CD4-positive, alpha-beta T cell treated with Interferon alpha-2 for 1 hour (primary cell): Measurements from ENCODE around the gene SIT1.
"Not testable (repeated sequence)": the region's sequence is repeated elsewhere in the genome, so short reads cannot be mapped to it uniquely, and the experiment has no call there.

Experiments
- DNase-seq, 2 donors: peaks; one replicate each; pipeline ENCODE4 v3.0.0-alpha.2; 2020 to 2022

The SIT1 gene

DNA sequence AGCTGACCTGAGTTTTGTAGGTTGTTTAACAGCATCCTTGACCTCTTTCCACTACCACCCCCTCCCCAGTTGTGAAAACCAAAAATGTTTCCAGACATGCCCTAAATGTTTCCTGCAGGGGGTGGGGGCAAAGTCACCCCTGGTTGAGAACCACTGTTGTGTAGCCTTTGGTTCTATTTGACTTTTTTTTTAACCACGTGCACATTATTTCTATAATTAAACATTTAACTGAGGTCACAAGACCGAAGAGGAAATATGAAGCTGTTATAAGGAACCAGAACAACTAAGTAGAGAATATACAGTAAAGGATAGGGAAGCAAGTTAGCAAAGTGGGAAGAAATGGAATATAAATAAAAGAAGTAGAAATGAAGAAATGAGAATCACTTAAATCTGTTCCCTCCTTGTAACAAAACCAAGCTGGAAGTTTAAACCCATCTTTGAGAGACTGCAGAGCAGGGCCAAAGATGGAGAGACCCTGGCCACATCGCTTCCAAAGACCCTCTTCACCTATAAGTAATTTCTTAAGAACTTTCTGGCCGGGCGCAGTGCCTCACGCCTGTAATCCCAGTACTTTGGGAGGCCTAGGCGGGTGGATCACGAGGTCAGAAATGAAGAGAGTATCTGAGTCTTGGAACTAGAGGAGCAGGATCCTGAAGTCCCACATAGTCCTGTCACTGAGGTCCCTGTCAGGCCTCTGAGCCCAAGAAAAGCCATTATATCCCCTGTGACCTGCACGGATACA lies 14.4 kb downstream of the SIT1 start:
- DNase-seq: no peak

- no peak for DNase-seq
These were observed 15.0 kb downstream of the SIT1 start for GRCh38 chr9:35635730-35636129.

DNA sequence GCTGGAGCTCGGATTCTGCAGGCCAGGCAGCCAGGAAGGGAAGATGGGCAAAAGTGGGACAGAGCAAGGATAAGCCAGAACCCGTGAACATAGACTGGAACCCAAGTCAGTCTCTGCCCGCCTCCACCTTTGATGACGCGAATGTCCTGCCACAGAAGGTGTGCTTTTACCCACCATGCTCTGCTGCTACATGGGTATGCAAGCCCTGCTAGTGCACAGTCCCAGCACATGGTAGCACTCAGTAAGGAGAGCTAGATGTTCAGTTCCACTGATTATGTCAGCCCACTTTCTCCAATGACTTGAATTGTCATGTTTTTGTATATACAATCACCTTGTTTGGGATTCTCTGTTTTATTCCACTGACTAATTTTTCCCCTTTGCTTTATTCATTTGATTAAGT lies 21.1 kb downstream of the SIT1 start:
- no peak for DNase-seq

GRCh38 chr9:35628389-35628991 lies 22.2 kb downstream of the SIT1 start:
- DNase-seq: no peak

- no peak for DNase-seq
These were observed 23.2 kb downstream of the SIT1 start for GRCh38 chr9:35627575-35627974.

- peak in 1 of 2 donors; percentile 48 for DNase-seq
These were observed 31.0 kb downstream of the SIT1 start for GRCh38 chr9:35619800-35620158.

GRCh38 chr9:35618854-35619799 lies 31.6 kb downstream of the SIT1 start:
- DNase-seq: peak; percentile 61 to 66

GRCh38 chr9:35618325-35618727 lies 32.4 kb downstream of the SIT1 start, which contains the start of gene CD72:
TSS of gene CD72 (minus strand) at chr9:35618413. CDS start at chr9:35618303, 110 bp downstream.
- peak in 1 of 2 donors; percentile 39 for DNase-seq

DNA sequence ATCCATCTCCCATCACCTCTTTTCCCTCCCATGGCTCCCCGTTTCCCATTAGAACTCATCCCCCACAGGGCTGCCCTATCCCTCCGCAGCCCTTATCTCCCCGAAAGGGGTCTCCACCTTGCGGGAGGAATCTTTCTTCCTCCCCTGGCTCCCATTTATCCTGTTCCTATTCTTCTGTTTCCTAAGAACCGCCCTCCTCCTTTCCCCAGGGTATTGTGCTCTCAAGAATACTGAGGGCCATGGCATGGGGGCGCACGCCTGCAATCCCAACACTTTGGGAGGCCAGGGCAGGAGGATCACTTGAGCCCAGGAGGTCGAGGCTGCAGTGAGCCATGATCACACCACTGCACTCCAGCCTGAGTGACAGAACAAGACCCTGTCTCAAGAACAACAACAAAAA lies 33.2 kb downstream of the SIT1 start:
- DNase-seq: no peak

DNA sequence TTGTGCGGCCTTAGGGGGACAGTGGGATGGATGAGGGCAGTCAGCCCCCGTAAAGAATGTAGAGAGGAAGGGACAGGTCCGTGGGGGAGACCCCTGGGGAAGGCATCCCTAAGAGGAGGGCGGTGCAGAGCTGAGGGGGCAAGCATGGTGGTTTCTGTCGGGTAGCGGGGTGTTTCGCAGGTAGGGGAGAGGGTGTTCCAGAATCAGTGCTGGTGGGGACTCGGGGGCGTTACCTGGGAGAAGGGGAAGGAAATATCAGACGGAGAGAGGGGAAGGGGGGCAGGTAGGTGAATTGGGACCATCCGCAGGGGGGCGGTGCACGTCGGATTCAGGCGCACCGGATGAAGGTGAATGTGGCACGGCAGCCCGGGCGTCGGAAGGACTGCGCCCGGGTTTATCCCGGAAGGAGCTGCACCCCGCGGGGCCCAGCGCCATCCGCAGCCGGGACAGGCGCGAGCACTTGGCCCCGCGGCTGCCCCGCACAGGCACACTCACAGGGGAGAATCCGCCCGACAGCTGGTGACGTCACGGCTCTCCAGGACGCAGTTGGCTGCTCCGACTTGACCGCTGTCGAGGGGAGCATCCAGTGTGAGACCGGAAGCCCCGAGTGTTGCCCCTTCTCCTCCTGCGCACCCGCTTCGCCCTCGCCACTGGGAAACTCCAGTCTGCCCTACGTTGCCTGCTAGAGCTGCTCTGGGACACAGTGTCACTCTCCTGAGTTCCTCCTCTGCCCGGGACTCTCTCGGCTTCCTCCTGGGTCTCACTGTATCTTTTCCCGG lies 33.9 kb downstream of the SIT1 start:
- peak; percentile 81 to 82 for DNase-seq

GRCh38 chr9:35615981-35616680 lies 34.6 kb downstream of the SIT1 start:
- no peak for DNase-seq

DNA sequence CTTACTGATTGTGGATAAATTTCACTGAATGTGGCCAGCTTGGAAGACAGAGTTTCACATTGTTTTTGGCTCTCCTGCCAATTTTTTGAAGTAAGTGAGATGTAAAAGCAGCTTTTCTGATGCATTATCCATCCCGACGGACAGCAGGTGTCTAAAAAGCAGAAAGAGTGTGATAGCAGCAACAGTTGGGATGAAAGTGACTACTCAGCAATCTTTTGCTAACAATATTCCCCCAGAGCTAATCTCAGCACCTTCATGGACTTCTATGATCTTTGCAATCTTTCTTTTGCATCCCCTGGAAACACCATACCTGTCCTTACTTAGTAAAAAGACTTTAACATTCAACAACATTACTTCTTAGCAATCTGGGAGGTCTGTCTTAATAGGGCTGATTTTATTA lies 37.9 kb downstream of the SIT1 start:
- DNase-seq: no peak

- not testable (repeated sequence) for DNase-seq
These were observed 38.7 kb downstream of the SIT1 start for GRCh38 chr9:35612066-35612465.

DNA sequence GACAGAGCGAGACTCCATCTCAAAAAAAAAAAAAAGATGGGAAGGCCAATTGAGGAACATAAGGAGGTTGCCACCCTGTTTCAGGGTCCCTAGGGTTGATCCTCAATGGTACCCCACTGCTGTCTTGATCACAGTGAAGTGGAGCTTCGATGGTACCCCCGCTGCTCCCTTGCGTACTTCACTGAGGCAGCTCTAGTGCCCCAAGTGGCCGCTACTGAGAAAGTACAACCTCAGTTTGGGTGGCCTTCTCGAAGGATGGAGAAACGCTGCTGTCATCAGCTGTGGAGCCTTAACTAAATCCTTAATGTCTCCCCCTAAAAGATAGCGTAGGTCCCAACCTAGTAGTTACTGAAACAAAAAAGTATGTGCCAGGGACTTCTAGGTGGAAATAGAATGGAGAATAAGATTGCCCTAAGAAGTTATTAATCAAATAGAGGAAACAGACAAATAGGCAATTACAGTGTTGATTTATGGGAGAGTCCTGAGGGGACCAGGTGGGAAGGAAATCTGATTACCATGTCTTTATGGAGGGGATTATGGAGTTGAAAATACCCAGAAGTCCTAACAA lies 39.4 kb downstream of the SIT1 start:
- DNase-seq: peak; percentile 62 to 72

- DNase-seq: no peak
These were observed 40.9 kb downstream of the SIT1 start for GRCh38 chr9:35609820-35610163.

DNA sequence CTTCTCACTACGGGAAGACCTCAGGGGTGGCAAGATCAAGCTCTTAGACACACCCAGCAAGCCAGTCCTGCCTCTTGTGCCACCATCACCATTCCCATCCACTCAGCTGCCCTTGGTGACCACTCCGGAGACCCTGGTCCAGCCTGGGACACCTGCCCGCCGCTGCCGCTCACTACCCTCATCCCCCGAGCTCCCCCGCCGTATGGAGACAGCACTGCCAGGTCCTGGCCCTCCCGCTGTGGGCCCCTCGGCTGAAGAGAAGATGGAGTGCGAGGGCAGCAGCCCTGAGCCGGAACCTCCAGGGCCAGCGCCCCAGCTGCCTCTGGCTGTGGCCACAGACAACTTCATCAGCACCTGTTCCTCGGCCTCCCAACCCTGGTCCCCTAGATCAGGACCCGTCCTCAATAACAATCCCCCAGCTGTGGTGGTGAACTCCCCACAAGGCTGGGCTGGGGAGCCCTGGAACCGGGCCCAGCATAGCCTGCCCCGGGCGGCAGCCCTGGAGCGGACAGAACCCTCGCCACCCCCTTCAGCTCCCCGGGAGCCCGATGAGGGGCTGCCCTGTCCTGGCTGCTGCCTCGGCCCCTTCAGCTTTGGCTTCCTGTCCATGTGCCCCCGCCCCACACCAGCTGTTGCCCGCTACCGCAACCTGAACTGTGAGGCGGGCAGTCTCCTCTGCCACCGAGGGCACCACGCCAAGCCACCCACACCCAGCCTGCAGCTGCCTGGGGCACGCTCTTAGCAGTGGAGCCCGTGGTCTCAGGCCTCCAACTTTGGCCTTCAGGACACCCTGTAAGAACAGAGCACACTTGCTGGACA lies 41.5 kb downstream of the SIT1 start:
- DNase-seq: no peak

GRCh38 chr9:35608221-35608620 lies 42.5 kb downstream of the SIT1 start:
- no peak for DNase-seq

- DNase-seq: no peak
These were observed 44.0 kb downstream of the SIT1 start for GRCh38 chr9:35606726-35607125.

- no peak for DNase-seq
These were observed 44.6 kb downstream of the SIT1 start for GRCh38 chr9:35606138-35606504.

GRCh38 chr9:35605351-35606137 lies 45.2 kb downstream of the SIT1 start:
- peak; percentile 18 to 39 for DNase-seq
